PC-9 (cell line): ENCODE measurements around the gene PTGDS. TPM values are rescaled to one million over a fixed set of nuclear protein-coding genes. Genes with fewer than 3 reads are reported as not detected.

Experiments used
- BruUV-seq: library from RNA; stranded (reverse); fragments of 400-500 nt; replicated peaks from 2 replicates; lab custom pipeline; 2021; lab: Mats Ljungman, UMichigan
- CTCF ChIA-PET: fragments of 300-600 bp; sonication (Branson Sonifier 250); formaldehyde crosslinking; loops from one replicate; lab custom pipeline; 2022; ENCODE audit warnings: antibody characterized with exemption; lab: Charles Lee
- POLR2A ChIA-PET: fragments of 300-600 bp; sonication (Branson Sonifier 250); formaldehyde crosslinking; loops from one replicate; lab custom pipeline; 2022; ENCODE audit warnings: antibody characterized with exemption; ENCODE audit not compliant: unreplicated experiment; lab: Charles Lee
- DNase-seq, 2 experiments: peaks; one replicate each; pipeline versions ENCODE4 v3.0.0 to v3.0.0-alpha.2; 2015 to 2022; ENCODE audit warnings: mixed read lengths in 1 of 2
- H2AFZ ChIP-seq: fragments of 200-600 bp; sonication (generic); 2 replicates; pipeline ENCODE4 v1.8.1; 2017; ENCODE audit warnings: antibody characterized with exemption
- H3F3A ChIP-seq: fragments of 200-600 bp; sonication (generic); 2 replicates; pipeline ENCODE4 v1.8.1; 2017; ENCODE audit warnings: antibody characterized with exemption, mild to moderate bottlenecking, low read depth; ENCODE audit not compliant: insufficient read depth
- H3K27ac ChIP-seq: fragments of 200-600 bp; sonication (generic); 2 replicates; pipeline ENCODE4 v1.6.1; 2016; ENCODE audit warnings: mixed run types
- H3K27me3 ChIP-seq: fragments of 200-600 bp; sonication (generic); 2 replicates; pipeline ENCODE4 v1.6.1; 2016; ENCODE audit warnings: low read depth, mixed run types; ENCODE audit not compliant: insufficient read depth
- H3K36me3 ChIP-seq: fragments of 200-600 bp; sonication (generic); 2 replicates; pipeline ENCODE4 v1.6.1; 2016; ENCODE audit warnings: low read depth, mixed run types
- H3K4me1 ChIP-seq: fragments of 200-600 bp; sonication (generic); replicated peaks from 2 replicates; pipeline ENCODE4 v1.6.1; 2016; ENCODE audit warnings: mixed run types; ENCODE audit not compliant: insufficient read depth
- H3K4me2 ChIP-seq: fragments of 200-600 bp; sonication (generic); 2 replicates; pipeline ENCODE4 v1.6.1; 2017; ENCODE audit warnings: mixed run types
- H3K4me3 ChIP-seq: fragments of 200-600 bp; sonication (generic); 2 replicates; pipeline ENCODE4 v1.6.1; 2016; ENCODE audit warnings: mixed run types
- H3K79me2 ChIP-seq: fragments of 200-600 bp; sonication (generic); 2 replicates; pipeline ENCODE4 v1.6.1; 2017; ENCODE audit warnings: low read depth, mixed run types
- H3K9me2 ChIP-seq: fragments of 200-600 bp; sonication (generic); 2 replicates; pipeline ENCODE4 v1.8.1; 2017; ENCODE audit warnings: mild to moderate bottlenecking; ENCODE audit not compliant: insufficient read depth
- H3K9me3 ChIP-seq: fragments of 200-600 bp; sonication (generic); 2 replicates; pipeline ENCODE4 v1.8.1; 2016; ENCODE audit warnings: low read depth; ENCODE audit not compliant: insufficient read depth
- H4K20me1 ChIP-seq: fragments of 200-600 bp; sonication (generic); 2 replicates; pipeline ENCODE4 v1.8.1; 2017; ENCODE audit not compliant: insufficient read depth
- CTCF ChIP-seq: fragments of 200-600 bp; sonication (generic); conservative IDR thresholded peaks from 2 replicates; pipeline ENCODE4 v1.6.1; 2017; ENCODE audit warnings: mixed run types, antibody characterized with exemption, mild to moderate bottlenecking, moderate library complexity
- EZH2 ChIP-seq: fragments of 200-600 bp; sonication (generic); IDR thresholded peaks from 2 replicates; pipeline ENCODE4 v1.8.0; 2017; ENCODE audit warnings: antibody characterized with exemption, low read depth
- intact Hi-C: fragments of 100-400 bp; cut with micrococcal nuclease; formaldehyde crosslinking; loops from one replicate; pipeline ENCODE4 v1.10.0; 2022; ENCODE audit not compliant: unreplicated experiment
- total RNA-seq: library from RNA; stranded (reverse); gene quantifications from 2 replicates; pipeline ENCODE4 v1.2.3, GENCODE V29; 2021

The PTGDS gene
- total RNA-seq, 1 experiment from 2014 or later, result 1.7 TPM

- H3K36me3 ChIP-seq, result no peaks in the 10 kb centered on the region
- H3K4me3 ChIP-seq, result no peak overlapping the region
- no peaks in the 10 kb centered on the region for H3K9me3 ChIP-seq
- CTCF ChIA-PET, result no interaction called here
- peaks cover 9% of the 10 kb centered on the region for H3K4me1 ChIP-seq
- H3K79me2 ChIP-seq, result no peaks in the 10 kb centered on the region
- H3F3A ChIP-seq, result peaks cover 15% of the 10 kb centered on the region; the same call in 1 of the 2 replicates
- intact Hi-C loops, result no loop called here
- H2AFZ ChIP-seq, result no peak overlapping the region
- no peak overlapping the region for H3K27ac ChIP-seq
- H3K4me2 ChIP-seq, result no peak overlapping the region
- DNase-seq, result no peak
- H3K27me3 ChIP-seq, result no peaks in the 10 kb centered on the region
- BruUV-seq, result no TSS peak
- no peak for TF ChIP-seq EZH2
- TF ChIP-seq CTCF, result no peak
- H4K20me1 ChIP-seq, result no peaks in the 10 kb centered on the region; the same call in 1 of the 2 replicates
- no peaks in the 10 kb centered on the region for H3K9me2 ChIP-seq
- POLR2A ChIA-PET, result no interaction called here
Measured at GRCh38 chr9:136985853-136986252, 8.5 kb downstream of the PTGDS start.

GRCh38 chr9:136988872-136989271 is 11.6 kb downstream of the PTGDS start:
- DNase-seq, result no peak
- Histone ChIP-seq H3F3A (peaks cover 27% of the 10 kb centered on the region; the same call in 1 of the 2 replicates), H3K36me3 (no peaks in the 10 kb centered on the region), H3K4me3 (no peak overlapping the region), H3K4me2 (no peak overlapping the region), H4K20me1 (no peaks in the 10 kb centered on the region; the same call in 1 of the 2 replicates), H2AFZ (no peak overlapping the region), H3K9me2 (no peaks in the 10 kb centered on the region), H3K27me3 (no peaks in the 10 kb centered on the region), H3K79me2 (peaks cover 7% of the 10 kb centered on the region; the same call in 1 of the 2 replicates), H3K4me1 (0 out of 2 replicates have a peak, but pooled peaks cover 5% of the 10 kb centered on the region), H3K27ac (no peak overlapping the region), H3K9me3 (no peaks in the 10 kb centered on the region)
- intact Hi-C loops, result no loop called here
- ChIA-PET CTCF (interaction anchor here (0.6 to 0.7 kb wide), 2 partner anchors 12 to 355 kb away, joined by 5 to 8 read pairs; no protein-coding TSS in a partner anchor), POLR2A (no interaction called here)
- TF ChIP-seq EZH2 (no peak), CTCF (no peak)
- no TSS peak for BruUV-seq

- 0 out of 2 replicates have a peak, but pooled peaks cover 5% of the 10 kb centered on the region for H3K4me1 ChIP-seq
- DNase-seq, result no peak
- ChIA-PET CTCF (no interaction called here), POLR2A (interaction anchor here (0.5 kb wide), 1 partner anchor 77 kb away, joined by 21 read pairs; no protein-coding TSS in a partner anchor)
- no peak overlapping the region for H2AFZ ChIP-seq
- H3K4me3 ChIP-seq, result no peak overlapping the region
- H3K79me2 ChIP-seq, result peaks cover 7% of the 10 kb centered on the region; the same call in 1 of the 2 replicates
- H3K27ac ChIP-seq, result no peak overlapping the region
- no peaks in the 10 kb centered on the region for H3K9me3 ChIP-seq
- H3K36me3 ChIP-seq, result no peaks in the 10 kb centered on the region
- no TSS peak for BruUV-seq
- TF ChIP-seq CTCF, result no peak
- TF ChIP-seq EZH2, result no peak
- H3K4me2 ChIP-seq, result no peak overlapping the region
- H3F3A ChIP-seq, result peaks cover 27% of the 10 kb centered on the region; the same call in 1 of the 2 replicates
- H4K20me1 ChIP-seq, result no peaks in the 10 kb centered on the region; the same call in 1 of the 2 replicates
- intact Hi-C loops, result no loop called here
- no peaks in the 10 kb centered on the region for H3K27me3 ChIP-seq
- no peaks in the 10 kb centered on the region for H3K9me2 ChIP-seq
Measured at GRCh38 chr9:136990242-136990911, 13.1 kb downstream of the PTGDS start.
